HTERT RPE-1 (cell line): ENCODE measurements around the gene HECTD4.

Source experiments
- in situ Hi-C: fragments of 300-500 bp; cut with MboI; formaldehyde crosslinking; loops from 4 replicates; pipeline ENCODE4 v1.14.3; 2020; ENCODE audit warnings: low sequenced_read_pairs

The HECTD4 gene

DNA sequence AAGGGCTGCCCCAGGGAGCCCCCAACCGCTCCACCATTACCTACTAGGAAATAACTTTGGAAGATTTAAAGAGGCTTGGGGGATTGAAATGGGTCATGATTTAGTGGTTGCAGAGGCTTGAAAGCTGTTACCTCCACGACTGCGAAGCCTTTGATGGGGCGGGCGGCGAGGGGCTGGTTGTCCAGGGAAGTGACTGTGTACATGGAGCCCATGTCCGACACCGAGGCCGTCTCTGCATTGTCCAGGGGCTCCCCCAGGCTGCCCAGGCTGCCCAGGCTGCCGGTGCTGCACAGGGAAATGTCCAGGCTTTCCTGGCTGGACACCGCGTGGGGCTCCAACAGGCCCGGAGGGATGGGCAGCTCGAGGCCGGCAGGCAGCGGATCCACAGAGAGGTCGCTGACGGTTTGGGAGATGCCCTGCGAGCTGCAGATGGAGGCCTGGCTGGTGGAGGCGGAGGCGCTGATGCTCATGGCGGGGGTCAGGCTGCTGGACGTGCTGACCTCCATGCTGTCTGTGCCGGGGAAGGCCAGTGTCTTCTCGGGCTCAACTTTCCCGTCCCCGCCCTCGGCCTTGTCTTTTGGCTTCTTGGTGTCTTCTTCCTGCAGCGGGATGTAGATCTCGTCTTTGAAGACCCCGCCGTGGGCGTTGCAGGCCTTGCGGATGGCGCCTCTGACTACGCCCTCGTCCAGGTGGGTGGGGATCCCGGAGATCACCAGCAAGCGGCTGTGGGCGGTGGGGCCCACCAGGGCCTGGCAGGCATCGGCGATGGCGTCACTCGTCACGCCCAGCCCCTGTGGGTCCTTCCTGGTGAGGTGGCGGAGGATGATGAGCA lies 198.0 kb downstream of the HECTD4 start:
- in situ Hi-C loops = no loop called here

- in situ Hi-C loops = no loop called here
These were observed 198.8 kb downstream of the HECTD4 start for GRCh38 chr12:112183141-112184021.

DNA sequence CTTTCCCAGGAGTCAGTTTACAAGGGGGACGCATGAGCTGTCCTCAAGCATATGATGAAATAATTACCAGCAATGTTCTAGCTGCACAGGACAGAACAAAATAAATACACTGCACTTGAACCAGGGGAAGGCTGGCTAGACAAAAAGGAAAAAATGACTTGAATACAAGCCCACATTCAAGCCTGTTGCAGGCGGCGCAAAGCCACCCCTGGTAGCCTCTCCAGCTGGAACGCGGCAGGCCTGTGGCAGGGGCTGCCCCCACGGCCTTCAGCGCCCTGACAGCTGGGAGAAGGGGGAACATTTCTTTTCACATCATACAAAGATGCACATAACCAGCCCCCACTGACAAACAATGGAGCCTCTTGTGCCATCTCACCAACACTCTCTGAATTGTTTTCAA lies 199.7 kb downstream of the HECTD4 start:
- in situ Hi-C loops = no loop called here

DNA sequence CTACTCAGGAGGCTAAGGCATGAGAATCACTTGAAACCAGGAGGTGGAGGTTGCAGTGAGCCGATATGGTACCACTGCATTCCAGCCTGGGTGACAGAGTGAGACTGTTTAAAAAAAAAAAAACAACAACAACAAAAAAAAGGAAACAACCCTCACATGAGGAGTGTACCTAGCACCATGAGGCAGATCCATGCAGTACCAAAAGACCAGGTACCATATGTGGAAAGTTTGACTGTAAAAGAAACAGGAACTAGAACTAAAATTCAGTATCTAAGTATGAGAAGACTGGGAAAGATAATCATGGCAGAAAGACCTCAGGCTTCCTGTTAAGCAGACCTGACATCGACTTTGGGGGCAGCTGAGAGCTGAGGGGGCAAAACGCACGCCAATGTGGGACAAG lies 201.8 kb downstream of the HECTD4 start:
- in situ Hi-C loops = no loop called here

DNA sequence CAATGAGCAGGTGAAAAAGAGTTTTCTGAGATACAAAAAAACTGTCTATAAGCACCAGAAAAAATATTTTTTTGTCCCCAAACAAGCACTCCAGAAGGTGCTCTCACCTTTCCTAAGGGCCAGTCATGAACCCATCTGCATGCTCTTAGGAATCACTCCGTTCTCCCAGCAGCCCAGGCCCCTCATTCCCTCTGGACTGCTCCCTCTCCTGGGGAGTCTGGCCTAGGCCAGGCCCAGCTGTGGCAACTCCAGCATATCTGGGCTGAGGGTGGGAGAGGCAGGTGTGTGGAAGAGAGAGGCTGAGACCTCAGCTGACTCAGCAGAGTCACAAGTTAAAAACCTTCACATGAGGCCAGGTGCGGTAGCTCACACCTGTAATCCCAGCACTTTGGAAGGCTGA lies 202.3 kb downstream of the HECTD4 start:
- in situ Hi-C loops = no loop called here

- in situ Hi-C loops = no loop called here
These were observed 202.9 kb downstream of the HECTD4 start for GRCh38 chr12:112179341-112179740.

GRCh38 chr12:112178796-112179195 lies 203.4 kb downstream of the HECTD4 start:
- in situ Hi-C loops = no loop called here

- in situ Hi-C loops = no loop called here
These were observed 205.8 kb downstream of the HECTD4 start for GRCh38 chr12:112176321-112177010.

DNA sequence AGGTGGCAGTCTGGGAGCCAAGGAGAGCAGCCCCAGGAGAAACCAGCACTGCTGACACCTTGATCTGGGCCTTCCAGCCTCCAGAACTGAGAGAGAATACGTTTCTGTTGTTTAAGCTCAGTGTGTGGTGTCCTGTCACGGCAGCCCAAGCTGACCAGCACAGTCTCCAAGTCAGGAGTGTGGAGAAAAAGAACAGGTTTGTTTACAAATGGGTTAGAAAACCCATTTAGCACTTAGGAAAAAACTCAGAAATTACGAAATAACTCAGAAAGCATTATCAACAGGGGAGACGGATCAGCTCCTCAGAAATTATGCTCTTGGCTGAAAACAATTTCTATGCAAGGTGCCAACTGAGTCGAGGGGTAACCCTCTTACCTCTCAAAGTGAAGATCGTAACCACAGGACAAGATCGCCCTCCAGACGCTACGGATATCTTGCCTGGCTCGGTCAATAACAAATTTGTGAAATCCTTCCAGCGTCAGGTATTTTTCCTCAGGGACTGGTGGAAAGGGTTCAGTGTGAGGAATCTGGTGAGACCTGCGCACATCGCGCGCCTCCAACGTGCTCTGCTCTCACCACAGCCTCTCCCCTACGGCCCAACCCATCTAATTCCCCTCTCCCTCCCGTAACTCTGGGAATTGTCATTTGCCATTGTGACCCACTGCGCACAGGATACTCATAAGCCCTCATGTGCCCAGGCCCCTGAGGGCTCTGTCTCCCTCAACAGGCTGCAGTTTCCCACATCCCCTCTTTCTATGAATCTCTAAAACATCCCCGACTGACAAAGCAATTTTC lies 206.7 kb downstream of the HECTD4 start:
- in situ Hi-C loops = no loop called here

GRCh38 chr12:112172556-112173324 lies 209.5 kb downstream of the HECTD4 start:
- in situ Hi-C loops = no loop called here

- in situ Hi-C loops = no loop called here
These were observed 211.1 kb downstream of the HECTD4 start for GRCh38 chr12:112170971-112171596.

DNA sequence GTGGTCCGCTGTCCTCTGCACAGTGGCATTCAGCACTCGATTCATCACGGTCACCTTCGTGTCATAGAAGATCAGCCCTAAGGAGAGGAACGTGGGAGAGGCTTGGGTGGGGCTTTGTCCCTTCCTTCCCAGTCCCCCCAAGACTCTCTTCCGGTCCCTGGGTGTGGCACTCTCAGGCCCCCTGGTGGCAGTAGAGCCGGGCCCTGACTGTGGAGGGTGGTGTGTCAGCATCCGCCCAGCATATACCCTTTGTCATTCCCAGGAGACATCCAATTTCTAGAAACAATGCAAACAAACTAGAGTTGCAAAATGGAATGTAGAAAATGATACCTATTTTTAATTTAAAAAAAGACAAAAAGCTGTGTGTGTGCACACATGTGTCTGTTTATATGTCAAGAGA lies 211.9 kb downstream of the HECTD4 start:
- in situ Hi-C loops = no loop called here

GRCh38 chr12:112169966-112170365 lies 212.3 kb downstream of the HECTD4 start:
- in situ Hi-C loops = no loop called here

- in situ Hi-C loops = no loop called here
These were observed 212.9 kb downstream of the HECTD4 start for GRCh38 chr12:112169161-112169872.

GRCh38 chr12:112168561-112168971 lies 213.7 kb downstream of the HECTD4 start:
- in situ Hi-C loops = no loop called here

DNA sequence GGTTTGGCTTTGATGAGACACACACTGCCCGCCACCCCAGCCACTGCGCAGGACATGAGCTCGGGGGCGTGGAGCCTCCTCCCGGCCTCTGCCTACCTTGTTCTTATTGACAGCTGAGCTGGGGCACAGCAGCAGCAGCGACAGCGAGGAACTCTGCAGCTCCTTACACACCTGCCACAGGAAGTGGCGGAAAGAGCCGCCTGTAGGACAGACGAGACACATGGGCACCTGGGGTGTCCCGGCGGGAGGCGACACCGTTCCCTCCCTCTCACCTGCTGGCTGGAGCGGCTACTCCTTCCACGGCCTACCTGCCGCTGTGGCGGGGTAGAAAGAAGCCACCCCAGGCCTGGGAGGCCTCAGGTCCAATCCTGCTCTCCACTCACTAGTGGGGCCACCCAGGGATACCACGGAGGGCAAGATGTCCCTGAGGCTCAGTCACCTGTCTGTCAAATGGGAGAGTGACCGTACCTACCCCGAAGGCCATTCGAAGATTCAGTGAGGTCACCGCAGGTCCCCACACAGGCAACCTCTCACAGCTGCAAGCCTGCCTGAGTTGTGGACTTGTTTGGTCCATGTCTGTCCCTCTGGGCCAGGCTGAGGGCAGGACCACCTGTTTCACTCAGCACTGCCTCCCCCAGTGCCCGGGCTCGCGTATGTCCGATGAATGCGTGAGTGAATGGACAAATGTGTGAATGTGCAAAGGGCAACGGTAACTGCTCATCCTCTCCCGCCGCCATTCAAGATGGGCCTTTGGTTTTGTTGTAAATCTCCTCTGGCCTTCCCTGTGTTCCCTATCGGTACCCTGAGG lies 214.3 kb downstream of the HECTD4 start:
- in situ Hi-C loops = no loop called here

- in situ Hi-C loops = no loop called here
These were observed 215.2 kb downstream of the HECTD4 start for GRCh38 chr12:112167031-112167461.
